H7 (cell line): ENCODE results near the gene PPIE. TPM values are rescaled to one million over a fixed set of nuclear protein-coding genes. Genes with fewer than 3 reads are reported as not detected.

Experiments used
- DNase-seq: peaks from one replicate; pipeline ENCODE4 v3.0.0; 2012
- H3K27me3 ChIP-seq: 2 replicates; pipeline ENCODE4 v1.6.0; 2011; ENCODE audit warnings: mild to moderate bottlenecking, low read length; ENCODE audit not compliant: control insufficient read depth, insufficient read depth
- H3K36me3 ChIP-seq: replicated peaks from 2 replicates; pipeline ENCODE4 v1.5.1; 2011; ENCODE audit warnings: low read length; ENCODE audit not compliant: control insufficient read depth, insufficient read depth
- H3K4me3 ChIP-seq: 2 replicates; pipeline ENCODE4 v1.5.1; 2011; ENCODE audit warnings: low read depth, mild to moderate bottlenecking, control low read depth, low read length, moderate library complexity; ENCODE audit not compliant: insufficient read depth
- total RNA-seq: library from RNA; depleted of rRNA; stranded (reverse); fragments of >200 nt; shearing (Covaris generic); gene quantifications from 2 replicates; pipeline ENCODE4 v1.2.3, GENCODE V29; 2014

The PPIE gene
- total RNA-seq, 1 experiment from 2014 or later: 63.1 TPM

- H3K4me3 ChIP-seq: no peak overlapping the region
- no peak for DNase-seq
- H3K27me3 ChIP-seq: peaks cover 78% of the 10 kb centered on the region
- no peaks in the 10 kb centered on the region for H3K36me3 ChIP-seq
Measured at GRCh38 chr1:39732730-39733129, 6.0 kb upstream of the PPIE start.

GRCh38 chr1:39733161-39733560 is 5.5 kb upstream of the PPIE start:
- H3K27me3 ChIP-seq: peaks cover 74% of the 10 kb centered on the region
- H3K36me3 ChIP-seq: no peaks in the 10 kb centered on the region
- no peak overlapping the region for H3K4me3 ChIP-seq
- DNase-seq: no peak

DNA sequence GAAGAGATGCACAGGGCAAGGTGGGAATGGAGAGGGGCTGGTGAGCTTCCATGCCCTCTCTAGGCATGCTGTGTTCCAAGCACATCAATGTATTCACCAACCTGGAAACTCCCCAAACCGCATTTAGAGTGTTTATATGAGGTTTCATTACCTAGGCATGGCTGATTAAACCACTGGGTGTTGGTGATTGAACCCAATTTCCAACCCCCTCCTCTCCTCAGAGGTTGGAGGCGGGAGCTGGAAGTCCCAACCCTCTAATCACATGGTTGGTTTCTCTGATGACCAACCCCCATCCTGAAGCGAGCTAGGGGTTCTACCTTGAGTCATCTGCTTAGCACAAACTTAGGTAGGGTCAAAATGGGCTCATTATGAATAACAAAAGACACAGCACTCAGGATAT is 3.0 kb upstream of the PPIE start:
- H3K4me3 ChIP-seq: no peak overlapping the region
- H3K27me3 ChIP-seq: peaks cover 50% of the 10 kb centered on the region
- no peak for DNase-seq
- no peaks in the 10 kb centered on the region for H3K36me3 ChIP-seq

DNA sequence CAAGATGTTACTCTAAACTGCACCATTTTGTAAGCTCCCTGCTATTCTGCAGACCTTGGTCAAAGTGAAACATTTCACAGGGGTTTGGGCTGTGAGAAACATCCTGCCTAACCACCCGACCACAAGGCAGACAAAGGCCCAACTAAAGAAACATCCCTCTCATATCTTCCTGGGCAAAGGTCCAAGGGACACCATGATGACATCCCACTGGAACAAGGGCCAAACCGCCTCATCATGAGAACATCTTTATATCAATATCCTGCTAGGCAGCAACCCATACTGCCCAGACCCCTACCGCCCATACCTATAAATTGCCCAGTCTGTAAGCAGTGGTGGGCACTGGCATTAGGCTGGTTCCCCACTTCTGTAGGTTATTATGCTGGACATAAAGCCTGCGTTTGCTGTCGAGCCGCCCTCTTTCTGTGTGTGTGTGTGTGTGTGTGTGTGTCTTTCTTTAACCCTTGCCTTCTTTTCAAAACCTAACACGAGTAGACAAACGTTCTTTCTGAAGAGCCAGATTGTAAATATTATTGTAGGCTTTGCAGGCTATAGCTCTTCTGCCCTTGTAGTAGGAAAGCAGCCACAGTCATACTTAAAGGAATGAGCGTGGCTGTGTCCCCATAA is 1.0 kb upstream of the PPIE start:
- DNase-seq: no peak
- Histone ChIP-seq H3K36me3 (no peaks in the 10 kb centered on the region), H3K27me3 (peaks cover 35% of the 10 kb centered on the region), H3K4me3 (no peak overlapping the region)

GRCh38 chr1:39745016-39745670 is 6.5 kb downstream of the PPIE start:
- H3K4me3 ChIP-seq: no peak overlapping the region
- peaks cover 24% of the 10 kb centered on the region for H3K36me3 ChIP-seq
- no peaks in the 10 kb centered on the region for H3K27me3 ChIP-seq
- no peak for DNase-seq

DNA sequence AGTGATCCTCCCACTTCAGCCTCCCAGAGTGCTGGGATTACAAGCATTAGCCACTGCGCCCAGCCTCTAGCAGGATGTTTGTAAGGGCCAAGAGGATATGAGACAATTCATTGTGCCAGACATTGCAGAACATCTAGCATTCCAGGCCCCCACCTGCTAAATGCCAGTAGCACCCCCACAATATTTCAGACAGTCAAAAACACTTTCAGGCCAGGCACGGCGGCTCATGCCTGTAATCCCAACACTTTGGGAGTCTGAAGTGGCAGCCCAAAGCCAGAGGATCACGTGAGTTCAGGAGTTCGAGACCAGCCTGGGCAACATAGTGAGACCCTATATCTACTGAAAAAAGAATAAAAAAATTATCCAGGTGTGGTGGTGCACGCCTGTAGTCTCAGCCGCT is 12.9 kb downstream of the PPIE start:
- DNase-seq: no peak
- Histone ChIP-seq H3K27me3 (no peaks in the 10 kb centered on the region), H3K36me3 (peaks cover 24% of the 10 kb centered on the region), H3K4me3 (no peak overlapping the region)

GRCh38 chr1:39752703-39753102 is 14.0 kb downstream of the PPIE start:
- Histone ChIP-seq H3K4me3 (no peak overlapping the region), H3K27me3 (no peaks in the 10 kb centered on the region), H3K36me3 (peaks cover 24% of the 10 kb centered on the region)
- DNase-seq: no peak

GRCh38 chr1:39753132-39754025 is 14.7 kb downstream of the PPIE start:
- Histone ChIP-seq H3K36me3 (peaks cover 24% of the 10 kb centered on the region), H3K4me3 (no peak overlapping the region), H3K27me3 (no peaks in the 10 kb centered on the region)
- no peak for DNase-seq

DNA sequence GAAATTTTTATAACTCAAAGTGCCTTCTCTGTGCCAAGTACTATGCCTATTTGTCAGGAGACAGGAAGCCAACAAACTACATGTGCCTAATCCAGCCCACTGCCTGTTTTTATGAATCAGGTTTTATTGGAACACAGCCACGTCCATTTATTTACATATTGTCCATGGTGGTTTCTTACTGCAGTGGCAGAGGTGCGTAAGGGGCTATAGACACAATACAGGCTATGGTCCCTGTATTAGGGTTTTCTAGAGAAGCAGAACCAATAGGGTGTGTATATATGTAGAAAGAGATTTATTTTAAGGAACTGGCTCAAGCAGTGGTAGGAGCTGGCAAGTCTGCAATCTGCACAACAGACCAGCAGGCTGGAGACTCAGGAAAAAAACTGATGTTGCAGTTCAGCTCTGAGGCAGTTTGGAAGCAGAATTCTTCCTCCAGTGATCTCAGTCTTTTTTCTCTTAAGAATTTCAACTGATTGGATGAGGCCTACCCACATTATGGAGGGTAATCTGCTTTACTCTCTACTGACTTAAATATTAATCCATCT is 15.4 kb downstream of the PPIE start:
- H3K36me3 ChIP-seq: peaks cover 21% of the 10 kb centered on the region
- no peak for DNase-seq
- H3K27me3 ChIP-seq: no peaks in the 10 kb centered on the region
- H3K4me3 ChIP-seq: no peak overlapping the region

DNA sequence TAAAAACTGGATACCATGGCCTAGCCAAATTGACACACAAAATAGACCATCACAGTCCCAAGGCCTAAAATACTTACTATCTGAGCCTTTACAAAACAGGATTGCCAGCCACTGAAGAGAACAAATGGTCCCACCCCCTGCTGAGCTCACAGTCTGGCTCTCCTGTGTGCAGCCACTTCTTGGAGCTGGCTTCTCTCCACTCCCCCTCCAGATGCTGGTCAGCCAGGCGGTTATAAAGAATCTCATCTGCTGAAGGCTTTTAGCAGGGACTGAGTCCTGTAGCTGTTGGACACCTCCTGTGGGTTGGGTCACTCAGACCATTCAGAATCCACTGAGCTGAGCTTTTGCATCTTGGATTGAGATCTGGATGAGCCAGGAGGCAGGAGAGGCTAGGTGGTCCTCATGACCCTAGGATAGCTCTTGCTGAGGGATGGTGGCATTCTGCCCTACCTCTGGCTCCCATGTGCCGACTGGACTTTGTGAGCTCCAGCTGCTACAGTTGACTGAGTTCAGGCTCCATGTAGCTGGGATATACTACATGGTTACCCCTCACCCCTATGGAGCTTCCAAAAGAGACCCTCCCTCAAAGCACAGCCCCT is 16.3 kb downstream of the PPIE start:
- Histone ChIP-seq H3K27me3 (no peaks in the 10 kb centered on the region), H3K36me3 (peaks cover 19% of the 10 kb centered on the region), H3K4me3 (no peak overlapping the region)
- no peak for DNase-seq

DNA sequence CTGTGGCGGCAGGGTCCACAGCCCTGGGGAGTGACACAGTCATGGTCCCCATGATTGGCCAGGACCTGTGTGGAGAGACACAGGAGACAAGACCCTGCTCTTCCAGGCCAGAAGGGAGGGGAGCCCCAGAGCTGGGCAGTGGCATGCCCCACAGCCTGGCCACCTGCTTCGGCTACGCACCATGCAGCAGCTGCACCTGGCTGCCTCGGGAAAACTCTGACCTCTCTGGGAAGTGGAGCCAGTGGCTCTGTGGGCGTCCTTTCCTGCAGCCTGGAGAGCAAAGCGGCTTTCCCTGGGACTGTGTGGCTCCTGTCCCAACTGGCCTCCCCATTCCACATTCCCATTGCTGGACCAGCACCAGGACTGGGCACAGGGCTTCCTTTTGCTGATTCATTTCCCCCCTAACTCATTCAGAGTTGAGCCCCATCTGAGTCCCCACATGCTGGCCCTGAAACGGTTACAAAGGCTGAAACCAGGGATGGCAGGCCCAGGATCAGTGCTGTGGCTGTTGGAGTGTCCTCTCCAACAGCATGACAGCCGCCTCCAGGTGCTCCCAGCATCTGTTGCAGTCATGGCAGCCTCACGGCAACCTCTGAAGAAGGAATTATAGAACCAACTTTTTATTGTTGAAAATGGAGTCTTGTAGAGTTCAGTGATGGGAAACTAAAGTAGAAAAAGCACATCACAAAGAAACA is 17.4 kb downstream of the PPIE start:
- H3K27me3 ChIP-seq: no peaks in the 10 kb centered on the region
- no peak overlapping the region for H3K4me3 ChIP-seq
- DNase-seq: no peak
- peaks cover 17% of the 10 kb centered on the region for H3K36me3 ChIP-seq

GRCh38 chr1:39757501-39757900 is 18.8 kb downstream of the PPIE start:
- DNase-seq: no peak
- no peak overlapping the region for H3K4me3 ChIP-seq
- H3K27me3 ChIP-seq: no peaks in the 10 kb centered on the region

GRCh38 chr1:39758556-39759435 is 20.1 kb downstream of the PPIE start:
- DNase-seq: no peak
- Histone ChIP-seq H3K36me3 (peaks cover under 1% of the 10 kb centered on the region), H3K27me3 (no peaks in the 10 kb centered on the region), H3K4me3 (no peak overlapping the region)

More at GRCh38 chr1:39757501-39757900, 18.8 kb downstream of the PPIE start:
- H3K36me3 ChIP-seq: peaks cover 10% of the 10 kb centered on the region
